Gastroesophageal sphincter (tissue), 4 donors: Measurements from ENCODE around the gene SURF4. TPM values are rescaled to one million over a fixed set of nuclear protein-coding genes. Genes with fewer than 3 reads are reported as not detected.

Experiments used
- ATAC-seq: fragments of 150-250 bp; one replicate; pipeline ENCODE4 v1.9.1; 2016; ENCODE audit warnings: mild to moderate bottlenecking, moderate library complexity
- H3K27ac ChIP-seq, 4 donors: fragments of 200-600 bp; sonication (generic) in 3 of 4; 1 replicate in 3 of 4; 2 replicates in 1 of 4; pipeline ENCODE4 v1.5.1; 2016 to 2019
- H3K27me3 ChIP-seq: fragments of 200-600 bp; sonication (generic); one replicate; pipeline ENCODE4 v1.5.1; 2019
- H3K36me3 ChIP-seq, 2 donors: fragments of 200-600 bp; sonication (generic); one replicate each; pipeline ENCODE4 v1.5.1; 2019; ENCODE audit warnings: control low read depth in 1 of 2
- H3K4me1 ChIP-seq, 3 donors: fragments of 200-600 bp; sonication (generic); 1 replicate in 2 of 3; 2 replicates in 1 of 3; pipeline ENCODE4 v1.5.1; 2016 to 2019; ENCODE audit warnings: control low read depth in 2 of 3
- H3K4me3 ChIP-seq, 2 donors: fragments of 200-600 bp; sonication (generic); one replicate each; pipeline ENCODE4 v1.5.1; 2019; ENCODE audit warnings: mild to moderate bottlenecking in 1 of 2, moderate library complexity in 1 of 2
- H3K9me3 ChIP-seq, 3 donors: fragments of 200-600 bp; sonication (generic); one replicate each; pipeline ENCODE4 v1.5.1; 2017 to 2019; ENCODE audit warnings: control low read depth in 2 of 3
- EP300 ChIP-seq: sonication (generic); formaldehyde crosslinking; IDR thresholded peaks from one replicate; pipeline ENCODE4 v1.6.1; 2017; ENCODE audit warnings: antibody characterized with exemption, mild to moderate bottlenecking
- POLR2A ChIP-seq, 2 donors: fragments of 450-650 bp; IDR thresholded peaks; one replicate each; pipeline ENCODE4 v1.6.1; 2017; ENCODE audit warnings: antibody characterized with exemption in 2 of 2, mild to moderate bottlenecking in 2 of 2, moderate library complexity in 1 of 2
- POLR2AphosphoS5 ChIP-seq: sonication (generic); formaldehyde crosslinking; IDR thresholded peaks from one replicate; pipeline ENCODE4 v1.6.1; 2017; ENCODE audit warnings: antibody characterized with exemption
- WGBS, 2 donors: methylation state at CpG; one replicate each; pipeline ENCODE4 v1.1.5; 2018; ENCODE audit warnings: low coverage in 1 of 2; 5-methylcytosine and 5-hydroxymethylcytosine counted together
- total RNA-seq, 4 donors: library from RNA; depleted of rRNA; stranded (reverse); fragments of >200 nt; gene quantifications; one replicate each; pipeline ENCODE4 v1.1.0, GENCODE V29; 2016
- TF ChIP-seq, protein P1 (sequence below), 4 experiments: fragments of 200-600 bp in 2 of 4; fragments of 450-650 bp in 2 of 4; sonication (generic) in 1 of 4; IDR thresholded peaks; one replicate each; pipeline ENCODE4 v1.5.1; 2017 to 2019; ENCODE audit warnings: antibody characterized with exemption in 4 of 4, mild to moderate bottlenecking in 2 of 4, moderate library complexity in 2 of 4

SURF4 gene
- total RNA-seq, 4 donors from 2014 or later: 78.1 to 139 (median 108) TPM

DNA sequence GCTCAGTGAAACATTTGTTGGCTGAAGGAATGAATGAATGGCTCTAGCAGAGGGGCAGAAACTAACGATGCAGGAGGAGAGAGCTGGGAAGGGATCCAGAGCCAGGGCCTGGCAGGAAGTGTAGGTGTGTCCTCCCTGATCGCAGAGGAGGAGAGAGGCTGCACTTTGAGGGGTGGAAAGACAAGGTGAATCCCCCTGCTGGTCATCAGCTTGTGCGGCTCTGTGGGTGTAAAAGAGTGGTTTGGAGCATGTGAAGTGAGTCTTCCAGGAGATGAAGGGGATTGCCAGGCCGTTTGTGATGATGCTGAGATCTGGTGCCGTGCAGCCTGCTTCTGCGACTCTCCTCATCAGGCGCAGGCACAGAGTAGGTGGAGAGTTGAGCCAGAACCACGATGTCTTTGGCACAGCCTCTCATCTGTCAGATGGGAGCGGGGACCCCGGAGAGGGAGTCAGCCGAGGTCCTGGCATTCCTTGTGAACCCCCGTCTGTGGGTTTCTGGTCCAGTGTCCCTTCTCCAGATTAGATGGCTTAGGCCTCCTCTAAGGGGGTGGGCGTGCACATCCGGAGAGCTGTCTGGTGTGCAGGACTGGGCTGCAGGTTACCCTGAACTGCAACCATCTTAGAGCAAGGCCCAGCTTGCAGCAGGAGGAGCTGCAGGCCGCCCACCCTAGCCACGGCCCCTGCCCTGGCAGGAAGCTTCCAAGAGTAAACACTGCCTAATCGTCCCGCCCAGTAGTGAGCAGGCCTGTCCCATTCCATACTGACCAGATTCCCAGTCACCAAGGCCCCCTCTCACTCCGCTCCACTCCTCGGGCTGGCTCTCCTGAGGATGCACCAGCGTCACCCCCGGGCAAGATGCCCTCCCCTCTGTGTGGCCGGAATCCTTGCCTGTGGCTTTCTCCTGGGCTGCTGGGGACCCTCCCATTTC is 46.0 kb upstream of the SURF4 start, which contains the start of gene ADAMTS13:
Gene ADAMTS13, plus strand, starts transcription at position 753 of the 928 bp plus-strand sequence. Its CDS starts 77 bp downstream, at position 830.
- peaks cover 0 to 19% (median 3%) of the 10 kb centered on the region in 3 donors for H3K4me1 ChIP-seq
- WGBS, 2 donors: 10 to 15% methylated on average over 3 of the region's 23 CpGs
- no peaks in the 10 kb centered on the region for H3K9me3 ChIP-seq
- H3K27me3 ChIP-seq: peaks cover 31% of the 10 kb centered on the region
- TF ChIP-seq EP300 (no peak), POLR2AphosphoS5 (no peak), POLR2A (IDR thresholded peaks at IDR 0.05) (no peak)
- TF ChIP-seq, protein P1, sequence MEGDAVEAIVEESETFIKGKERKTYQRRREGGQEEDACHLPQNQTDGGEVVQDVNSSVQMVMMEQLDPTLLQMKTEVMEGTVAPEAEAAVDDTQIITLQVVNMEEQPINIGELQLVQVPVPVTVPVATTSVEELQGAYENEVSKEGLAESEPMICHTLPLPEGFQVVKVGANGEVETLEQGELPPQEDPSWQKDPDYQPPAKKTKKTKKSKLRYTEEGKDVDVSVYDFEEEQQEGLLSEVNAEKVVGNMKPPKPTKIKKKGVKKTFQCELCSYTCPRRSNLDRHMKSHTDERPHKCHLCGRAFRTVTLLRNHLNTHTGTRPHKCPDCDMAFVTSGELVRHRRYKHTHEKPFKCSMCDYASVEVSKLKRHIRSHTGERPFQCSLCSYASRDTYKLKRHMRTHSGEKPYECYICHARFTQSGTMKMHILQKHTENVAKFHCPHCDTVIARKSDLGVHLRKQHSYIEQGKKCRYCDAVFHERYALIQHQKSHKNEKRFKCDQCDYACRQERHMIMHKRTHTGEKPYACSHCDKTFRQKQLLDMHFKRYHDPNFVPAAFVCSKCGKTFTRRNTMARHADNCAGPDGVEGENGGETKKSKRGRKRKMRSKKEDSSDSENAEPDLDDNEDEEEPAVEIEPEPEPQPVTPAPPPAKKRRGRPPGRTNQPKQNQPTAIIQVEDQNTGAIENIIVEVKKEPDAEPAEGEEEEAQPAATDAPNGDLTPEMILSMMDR (IDR thresholded peaks at IDR 0.05): no peak
- H3K4me3 ChIP-seq: no peak within 1 kb of the TSS
- H3K27ac ChIP-seq: no peak within 1 kb of the TSS
- ATAC-seq: no peak
- peaks cover 0 to 12% of the 10 kb centered on the region in 2 donors for H3K36me3 ChIP-seq

DNA sequence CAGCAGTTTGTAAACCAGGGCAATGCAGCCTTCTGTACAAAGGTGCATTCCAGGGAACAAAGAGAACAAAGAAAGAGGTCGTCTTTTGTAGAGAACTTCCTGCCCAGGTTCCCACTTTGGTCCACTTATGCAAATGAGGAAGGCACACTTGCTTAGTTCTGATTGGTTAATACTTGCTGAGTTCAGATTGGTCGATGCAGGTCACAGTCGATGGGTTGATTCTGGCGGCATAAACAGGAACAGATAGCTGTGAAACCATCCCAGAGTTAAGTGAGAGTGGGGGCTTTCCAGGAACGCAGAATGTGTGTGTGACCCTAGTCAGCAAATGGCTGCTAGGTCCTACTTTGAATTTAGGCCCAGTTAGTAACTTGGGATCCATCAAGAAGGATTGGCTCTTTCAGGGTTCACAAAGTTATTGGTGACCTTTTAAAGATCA is 44.5 kb upstream of the SURF4 start:
- no peak for ATAC-seq
- TF ChIP-seq POLR2A (IDR thresholded peaks at IDR 0.05) (no peak), EP300 (no peak)
- TF ChIP-seq, protein P1 (IDR thresholded peaks at IDR 0.05): no peak
- Histone ChIP-seq H3K27ac (no peak overlapping the region), H3K9me3 (no peaks in the 10 kb centered on the region), H3K36me3 (peaks cover 0 to 15% of the 10 kb centered on the region in 2 donors), H3K27me3 (peaks cover 19% of the 10 kb centered on the region), H3K4me1 (peaks cover 0 to 33% (median 13%) of the 10 kb centered on the region in 3 donors), H3K4me3 (no peak overlapping the region)
- WGBS, 2 donors: 62 to 85% methylated on average over 4 to 5 of the region's 5 CpGs

- no peak for ATAC-seq
- peaks cover 5% of the 10 kb centered on the region for H3K27me3 ChIP-seq
- 39 to 61% methylated on average over 4 to 9 of the region's 13 CpGs for WGBS, 2 donors
- peaks cover 0 to 20% of the 10 kb centered on the region in 2 donors for H3K36me3 ChIP-seq
- no peaks in the 10 kb centered on the region for H3K9me3 ChIP-seq
- H3K4me3 ChIP-seq: no peak overlapping the region
- H3K27ac ChIP-seq: peak overlapping the region in 3 of 4 donors; percentile 86 to 90 (median 89)
- TF ChIP-seq, protein P1 (IDR thresholded peaks at IDR 0.05): no peak
- TF ChIP-seq POLR2AphosphoS5: no peak
- TF ChIP-seq POLR2A (IDR thresholded peaks at IDR 0.05): no peak
- no peak for TF ChIP-seq EP300
- H3K4me1 ChIP-seq: peaks cover 0 to 40% (median 13%) of the 10 kb centered on the region in 3 donors
Measured at GRCh38 chr9:133419005-133419404, 43.1 kb upstream of the SURF4 start.

DNA sequence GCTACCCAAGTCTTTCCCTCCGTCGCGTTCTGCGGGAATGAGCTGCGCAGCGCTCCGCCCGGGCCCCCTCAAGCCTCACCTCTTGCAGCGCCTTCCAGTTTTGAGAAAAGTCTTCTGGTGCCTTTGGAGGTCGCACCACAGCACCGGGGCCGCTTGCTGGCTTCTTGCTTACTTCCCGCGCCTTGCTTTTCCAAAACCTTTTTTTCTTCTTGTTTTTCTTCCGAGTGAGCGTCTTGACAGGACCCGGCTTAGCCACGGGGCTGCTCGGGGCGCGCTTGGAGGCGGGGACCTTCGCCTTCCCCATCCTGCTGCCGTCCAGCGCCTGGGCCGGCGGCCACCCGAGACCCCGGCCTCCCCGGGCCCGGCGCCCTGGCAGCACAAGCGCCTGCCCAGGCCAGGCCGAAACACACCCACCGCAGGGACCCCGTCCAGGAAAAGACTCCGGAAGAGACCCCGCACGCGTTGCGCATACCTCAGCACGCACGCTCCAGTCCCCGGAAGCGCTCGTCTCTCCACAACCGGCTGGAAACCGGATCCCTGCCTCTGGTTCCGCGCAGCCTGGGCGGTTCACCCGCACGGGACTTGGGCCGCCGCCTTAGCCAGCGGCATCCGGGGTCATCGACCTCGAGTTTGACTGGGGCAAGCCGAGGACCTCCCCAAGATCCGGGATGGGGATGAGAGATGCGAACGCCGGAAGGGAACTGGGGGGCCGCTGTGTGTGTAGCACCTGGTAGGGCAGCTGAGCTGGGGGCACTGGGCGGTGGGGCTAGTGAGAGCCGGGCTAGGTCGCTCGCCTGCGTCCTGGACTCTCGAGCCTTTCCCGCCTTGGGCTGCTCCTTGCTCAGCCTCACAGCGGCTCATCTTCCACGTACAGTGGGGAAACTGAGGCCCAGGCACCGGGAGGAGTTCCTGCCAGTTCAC is 41.9 kb upstream of the SURF4 start, which contains the start of gene REXO4:
Gene REXO4, minus strand, starts transcription at position 470 of the 921 bp plus-strand sequence. Its CDS starts 166 bp downstream, at position 304.
- WGBS, 2 donors: 0% methylated on average over 1 to 22 of the region's 75 CpGs
- Histone ChIP-seq H3K9me3 (no peaks in the 10 kb centered on the region), H3K4me1 (peaks cover 0 to 44% (median 13%) of the 10 kb centered on the region in 3 donors), H3K27me3 (no peaks in the 10 kb centered on the region), H3K4me3 (peak within 1 kb of the TSS; percentile 53 to 91), H3K27ac (peak within 1 kb of the TSS; percentile 8 to 90 (median 88)), H3K36me3 (peaks cover 0 to 32% of the 10 kb centered on the region in 2 donors)
- peak; percentile 96 for ATAC-seq
- TF ChIP-seq POLR2A (IDR thresholded peaks at IDR 0.05) (peak in 1 of 2 donors; percentile 33), EP300 (no peak), POLR2AphosphoS5 (peak; percentile 70)

DNA sequence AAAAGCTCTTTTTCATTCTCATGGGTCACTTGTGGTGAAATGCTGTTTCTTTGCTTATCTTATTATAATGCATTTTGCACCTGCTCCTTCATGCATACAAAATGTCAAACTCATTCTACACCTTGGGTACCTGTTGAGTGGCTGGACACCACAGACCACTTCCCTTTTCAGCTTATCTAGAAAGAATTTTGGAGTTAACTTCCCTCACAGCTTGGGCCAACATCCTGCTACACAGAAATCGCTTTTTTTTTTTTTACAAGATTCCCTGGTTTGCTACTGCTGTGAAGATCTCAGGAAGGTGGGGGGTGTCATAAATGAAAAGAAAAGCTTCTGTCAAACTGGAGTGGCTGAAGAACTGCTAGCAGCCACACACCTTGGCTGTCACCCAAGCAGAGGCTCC is 39.3 kb upstream of the SURF4 start:
- WGBS, 2 donors: 71 to 83% methylated on average over 1 of the region's 1 CpG
- H3K4me1 ChIP-seq: peaks cover 0 to 44% (median 13%) of the 10 kb centered on the region in 3 donors
- H3K9me3 ChIP-seq: no peaks in the 10 kb centered on the region
- H3K27ac ChIP-seq: no peak overlapping the region
- TF ChIP-seq, protein P1 (IDR thresholded peaks at IDR 0.05): no peak
- no peak for TF ChIP-seq EP300
- TF ChIP-seq POLR2A (IDR thresholded peaks at IDR 0.05): no peak
- TF ChIP-seq POLR2AphosphoS5: no peak
- H3K27me3 ChIP-seq: no peaks in the 10 kb centered on the region
- H3K36me3 ChIP-seq: peaks cover 0 to 58% of the 10 kb centered on the region in 2 donors
- ATAC-seq: no peak
- H3K4me3 ChIP-seq: no peak overlapping the region
